IMR-90 (cell line): ENCODE results near the gene CDC14A. TPM values are rescaled to one million over a fixed set of nuclear protein-coding genes. Genes with fewer than 3 reads are reported as not detected.
"Not testable (repeated sequence)": the region's sequence is repeated elsewhere in the genome, so short reads cannot be mapped to it uniquely, and the experiment has no call there.

Experiments used
- ATAC-seq: fragments of 200-7000 bp; cut with Tn5 transposase; 2 replicates; pipeline ENCODE4 v1.9.1; 2020; ENCODE audit warnings: low read depth, mild to moderate bottlenecking, moderate library complexity
- BruUV-seq: library from RNA; stranded (reverse); fragments of 400-500 nt; replicated peaks from 2 replicates; lab custom pipeline; 2021; lab: Mats Ljungman, UMichigan
- CTCF ChIA-PET: fragments of 300-600 bp; formaldehyde crosslinking; extraction: SDS; loops from one replicate; lab custom pipeline; 2021; ENCODE audit warnings: antibody characterized with exemption; lab: Yijun Ruan, JAX
- POLR2A ChIA-PET: fragments of 300-600 bp; sonication (Branson Sonifier 250); formaldehyde crosslinking; loops from one replicate; lab custom pipeline; 2022; ENCODE audit warnings: antibody characterized with exemption; ENCODE audit not compliant: unreplicated experiment; lab: Charles Lee
- DNase-seq: peaks from one replicate; pipeline ENCODE4 v3.0.0; 2013
- H2AFZ ChIP-seq: replicated peaks from 2 replicates; pipeline ENCODE3; 2013; ENCODE audit warnings: low read length, mild to moderate bottlenecking; ENCODE audit not compliant: poor library complexity
- H2AK5ac ChIP-seq: 2 replicates; pipeline ENCODE4 v1.6.1; 2013; ENCODE audit warnings: low read depth, low read length, inconsistent platforms
- H2AK9ac ChIP-seq: replicated peaks from 2 replicates; pipeline ENCODE3; 2013; ENCODE audit warnings: mild to moderate bottlenecking, low read depth, low read length, moderate library complexity; ENCODE audit not compliant: poor library complexity
- H2BK120ac ChIP-seq: 2 replicates; pipeline ENCODE4 v1.6.1; 2013; ENCODE audit warnings: low read depth, low read length, inconsistent platforms
- H2BK15ac ChIP-seq: 3 replicates; pipeline ENCODE4 v1.6.1; 2013; ENCODE audit warnings: low read depth, low read length, inconsistent platforms
- H2BK20ac ChIP-seq: 2 replicates; pipeline ENCODE4 v1.6.1; 2013; ENCODE audit warnings: low read depth, mild to moderate bottlenecking, inconsistent platforms, low read length, moderate library complexity
- H2BK5ac ChIP-seq: 2 replicates; pipeline ENCODE4 v1.6.1; 2013; ENCODE audit warnings: mild to moderate bottlenecking, low read depth, low read length, inconsistent platforms; ENCODE audit not compliant: poor library complexity, severe bottlenecking
- H3K14ac ChIP-seq: replicated peaks from 2 replicates; pipeline ENCODE4 v1.6.1; 2013; ENCODE audit warnings: low read depth, low read length, inconsistent platforms
- H3K18ac ChIP-seq: 2 replicates; pipeline ENCODE4 v1.6.1; 2013; ENCODE audit warnings: low read depth, low read length, control low read depth
- H3K23ac ChIP-seq: 2 replicates; pipeline ENCODE4 v1.6.1; 2013; ENCODE audit warnings: low read depth, low read length, inconsistent platforms
- H3K27ac ChIP-seq: 2 replicates; pipeline ENCODE4 v1.5.1; 2013; ENCODE audit warnings: mild to moderate bottlenecking, control low read depth, low read length; ENCODE audit not compliant: insufficient read depth
- H3K27me3 ChIP-seq: 2 replicates; pipeline ENCODE4 v1.6.1; 2013; ENCODE audit warnings: low read length; ENCODE audit not compliant: control insufficient read depth, insufficient read depth
- H3K36me3 ChIP-seq: 2 replicates; pipeline ENCODE4 v1.6.1; 2013; ENCODE audit warnings: low read length, mixed read lengths; ENCODE audit not compliant: control insufficient read depth, insufficient read depth
- H3K4ac ChIP-seq: 2 replicates; pipeline ENCODE4 v1.6.1; 2013; ENCODE audit warnings: low read depth, low read length, inconsistent platforms
- H3K4me1 ChIP-seq: 2 replicates; pipeline ENCODE4 v1.6.1; 2013; ENCODE audit warnings: low read length, mixed read lengths; ENCODE audit not compliant: control insufficient read depth, insufficient read depth
- H3K4me2 ChIP-seq: 2 replicates; pipeline ENCODE4 v1.6.1; 2013; ENCODE audit warnings: low read depth, mild to moderate bottlenecking, control low read depth, low read length, moderate library complexity
- H3K4me3 ChIP-seq: 2 replicates; pipeline ENCODE4 v1.5.1; 2013; ENCODE audit warnings: low read depth, mild to moderate bottlenecking, control low read depth, low read length, moderate library complexity; ENCODE audit not compliant: insufficient read depth
- H3K56ac ChIP-seq: 2 replicates; pipeline ENCODE4 v1.6.1; 2013; ENCODE audit warnings: low read length, inconsistent platforms; ENCODE audit not compliant: insufficient read depth; ENCODE audit errors: extremely low read depth
- H3K79me1 ChIP-seq, 2 experiments: 2 replicates each; pipeline ENCODE4 v1.6.1; 2013; ENCODE audit warnings: low read length in 2 of 2, inconsistent platforms in 1 of 2, low read depth in 1 of 2
- H3K9ac ChIP-seq: 2 replicates; pipeline ENCODE4 v1.6.1; 2013; ENCODE audit warnings: low read depth, low read length, control low read depth
- H3K9me1 ChIP-seq: 2 replicates; pipeline ENCODE4 v1.6.1; 2013; ENCODE audit warnings: low read length, inconsistent platforms; ENCODE audit not compliant: insufficient read depth
- H3K9me3 ChIP-seq: 2 replicates; pipeline ENCODE4 v1.6.1; 2013; ENCODE audit warnings: low read length; ENCODE audit not compliant: control insufficient read depth, insufficient read depth
- H4K20me1 ChIP-seq: 2 replicates; pipeline ENCODE4 v1.6.1; 2013; ENCODE audit warnings: low read length, inconsistent platforms; ENCODE audit not compliant: insufficient read depth
- H4K5ac ChIP-seq: 2 replicates; pipeline ENCODE4 v1.6.1; 2013; ENCODE audit warnings: mild to moderate bottlenecking, low read depth, low read length, control low read depth
- H4K8ac ChIP-seq, 2 experiments: 2 replicates each; pipeline ENCODE4 v1.6.1; 2013; ENCODE audit warnings: low read depth in 2 of 2, low read length in 2 of 2, control low read depth in 1 of 2, inconsistent platforms in 1 of 2
- H4K91ac ChIP-seq: 2 replicates; pipeline ENCODE4 v1.6.1; 2013; ENCODE audit warnings: low read depth, low read length, inconsistent platforms; ENCODE audit not compliant: insufficient read depth
- whole genome bisulfite sequencing, 2 experiments: methylation state at CpG; one replicate each; pipeline versions ENCODE4 v1.1.5 to v1.1.7; 2013; ENCODE audit warnings: missing lambda C conversion rate in 2 of 2; ENCODE audit not compliant: insufficient read length in 1 of 2; ENCODE audit errors: extremely low coverage in 2 of 2; 5-methylcytosine and 5-hydroxymethylcytosine counted together
- dilution Hi-C: fragments of 300-500 bp; cut with HindIII; formaldehyde crosslinking; loops from one replicate; pipeline ENCODE4 v1.14.3; 2018; ENCODE audit warnings: low sequenced_read_pairs; ENCODE audit not compliant: unreplicated experiment
- in situ Hi-C: fragments of 300-500 bp; cut with MboI; formaldehyde crosslinking; loops from 3 replicates; pipeline ENCODE4 v1.14.3; 2019; ENCODE audit warnings: low sequenced_read_pairs, inconsistent platforms, mixed read lengths
- intact Hi-C: fragments of 100-400 bp; cut with micrococcal nuclease; formaldehyde crosslinking; loops from 2 replicates; pipeline ENCODE4 v1.10.0; 2022
- polyA plus RNA-seq, 3 experiments: library from polyadenylated mRNA; depleted of rRNA; stranded (reverse); fragments of >200 nt; gene quantifications; 2 replicates each; pipeline ENCODE4 v1.2.3, GENCODE V29; 2012; ENCODE audit warnings: low replicate concordance in 1 of 3
- total RNA-seq: library from RNA; depleted of rRNA; stranded (reverse); fragments of >200 nt; gene quantifications from 2 replicates; pipeline ENCODE4 v1.2.3, GENCODE V29; 2012

Gene CDC14A
- total and polyA plus RNA-seq, 2 of the 4 experiments (the other 2 are of a cell fraction) = 1.7 to 3.0 TPM

DNA sequence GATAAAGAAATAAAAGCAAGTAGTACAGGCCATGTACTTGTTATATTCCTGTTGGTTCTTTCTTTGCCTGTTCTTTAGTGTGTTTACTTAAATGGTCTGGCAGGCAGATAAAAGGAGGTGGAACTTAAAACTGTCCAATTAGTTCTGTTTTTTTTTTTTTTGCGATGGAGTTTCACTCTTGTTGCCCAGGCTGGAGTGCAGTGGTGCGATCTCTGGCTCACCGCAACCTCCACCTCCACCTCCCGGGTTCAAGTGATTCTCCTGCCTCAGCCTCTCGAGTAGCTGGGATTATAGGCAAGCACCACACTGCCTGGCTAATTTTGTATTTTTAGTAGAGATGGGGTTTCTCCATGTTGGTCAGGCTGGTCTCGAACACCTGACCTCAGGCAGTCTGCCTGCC is 24.6 kb downstream of the CDC14A start:
- H3K23ac ChIP-seq, in situ Hi-C loops, H2BK20ac ChIP-seq, H2AK5ac ChIP-seq, H4K91ac ChIP-seq, H3K4me2 ChIP-seq, H4K8ac ChIP-seq, H3K18ac ChIP-seq, H3K27me3 ChIP-seq, H3K9me3 ChIP-seq, ATAC-seq, H2BK5ac ChIP-seq, H2AK9ac ChIP-seq, DNase-seq, H3K4ac ChIP-seq, H3K4me1 ChIP-seq, POLR2A ChIA-PET, H3K56ac ChIP-seq, H4K5ac ChIP-seq, H2AFZ ChIP-seq, H3K9me1 ChIP-seq, H3K4me3 ChIP-seq, H4K20me1 ChIP-seq, H3K36me3 ChIP-seq, intact Hi-C loops, CTCF ChIA-PET, H3K27ac ChIP-seq, H3K9ac ChIP-seq, H2BK120ac ChIP-seq, H3K14ac ChIP-seq, BruUV-seq, H2BK15ac ChIP-seq, dilution Hi-C loops: not testable (repeated sequence)
- peaks cover 8 to 11% of the 10 kb centered on the region in 2 experiments; a peak in 2 of 4 replicates for H3K79me1 ChIP-seq
- 80% methylated on average over 1 of the region's 6 CpGs; no CpG with 5 or more reads in 1 of the 2 experiments for WGBS, 2 experiments
